SH-SY5Y (cell line): Measurements from ENCODE around the gene COX4I1.

ENCODE experiments used
- GATA2 ChIP-seq: IDR thresholded peaks from 2 replicates; pipeline ENCODE4 v1.6.1; 2011; ENCODE audit warnings: mild to moderate bottlenecking, low read depth, low read length
- GATA3 ChIP-seq: IDR thresholded peaks from 2 replicates; pipeline ENCODE4 v1.6.1; 2011; ENCODE audit warnings: low read depth, mild to moderate bottlenecking, low read length, moderate library complexity

DNA sequence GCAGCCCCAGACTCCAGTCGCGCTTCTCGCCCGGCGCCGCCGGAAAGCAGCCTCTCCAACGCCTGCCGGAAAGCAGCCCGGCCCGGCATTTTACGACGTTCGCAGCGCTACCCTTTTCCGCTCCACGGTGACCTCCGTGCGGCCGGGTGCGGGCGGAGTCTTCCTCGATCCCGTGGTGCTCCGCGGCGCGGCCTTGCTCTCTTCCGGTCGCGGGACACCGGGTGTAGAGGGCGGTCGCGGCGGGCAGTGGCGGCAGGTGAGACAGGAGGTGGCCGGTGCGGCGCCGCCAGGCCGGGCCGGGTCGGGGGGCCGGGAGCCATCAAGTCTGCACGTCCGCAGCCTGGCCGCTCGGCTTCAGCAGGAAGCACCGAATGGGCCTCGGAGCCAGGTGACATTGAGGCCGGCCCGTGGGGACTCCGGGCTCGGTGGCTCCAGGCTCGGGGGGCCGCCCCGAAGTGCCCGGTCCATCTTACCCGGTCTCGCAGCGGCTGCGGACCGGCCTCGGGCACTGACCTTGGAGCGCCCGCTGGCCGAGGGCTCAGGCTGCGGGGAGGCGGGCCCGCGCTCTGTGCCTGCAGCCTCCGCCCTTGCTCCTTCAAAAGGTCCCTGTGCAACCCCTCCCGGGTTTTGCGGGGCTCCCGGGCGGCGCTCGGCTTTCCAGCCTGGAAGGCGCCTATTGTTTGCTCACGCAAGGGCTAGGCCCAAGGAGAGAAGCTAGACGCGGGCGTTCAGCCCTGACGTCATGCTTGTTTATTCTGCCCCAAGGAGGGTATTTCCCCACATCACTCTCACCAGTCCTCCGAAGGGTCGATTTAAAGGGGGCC, at the start of gene COX4I1, which contains the start of gene EMC8:
- TF ChIP-seq GATA2: no peak
- TF ChIP-seq GATA3: no peak
